B cell (primary cell): ENCODE measurements around the gene ARPC1A. TPM values are rescaled to one million over a fixed set of nuclear protein-coding genes. Genes with fewer than 3 reads are reported as not detected.

Source experiments
- ATAC-seq: fragments of 200-7000 bp; cut with Tn5 transposase; one replicate; pipeline ENCODE4 v1.10.0; 2021; ENCODE audit warnings: low read depth, mild to moderate bottlenecking, moderate number of reproducible peaks, moderate library complexity
- CTCF ChIA-PET: fragments of 350-600 bp; sonication (Branson Sonifier 250); formaldehyde crosslinking; loops from one replicate; lab custom pipeline; 2021; ENCODE audit warnings: antibody characterized with exemption, inconsistent platforms; lab: Charles Lee
- POLR2A ChIA-PET: fragments of 350-600 bp; sonication (Branson Sonifier 250); formaldehyde crosslinking; loops from one replicate; lab custom pipeline; 2021; ENCODE audit warnings: antibody characterized with exemption; lab: Charles Lee
- DNase-seq: peaks from one replicate; pipeline ENCODE4 v3.0.0; 2013
- H2AFZ ChIP-seq: 2 replicates; pipeline ENCODE4 v1.6.1; 2012; ENCODE audit warnings: mild to moderate bottlenecking, low read depth, low read length; ENCODE audit not compliant: insufficient read depth, poor library complexity, severe bottlenecking
- H3K27ac ChIP-seq, 2 donors: 1 replicate in 1 of 2; 2 replicates in 1 of 2; pipeline ENCODE4 v1.5.1; 2012 to 2013; ENCODE audit warnings: low read length in 2 of 2, mild to moderate bottlenecking in 2 of 2, moderate library complexity in 1 of 2
- H3K27me3 ChIP-seq, 4 experiments: fragments of 200-600 bp in 1 of 4; sonication (generic) in 1 of 4; replicated peaks in 1 of 4; 1 replicate in 2 of 4; 2 replicates in 2 of 4; pipeline versions ENCODE4 v1.6.1 to v1.7.0; 2013 to 2016; ENCODE audit warnings: low read length in 3 of 4, mild to moderate bottlenecking in 2 of 4, mixed read lengths in 1 of 4, moderate library complexity in 1 of 4; ENCODE audit not compliant: insufficient read depth in 4 of 4, control insufficient read depth in 3 of 4; ENCODE audit errors: control extremely low read depth in 1 of 4
- H3K36me3 ChIP-seq, 2 experiments: replicated peaks in 1 of 2; 1 replicate in 1 of 2; 2 replicates in 1 of 2; pipeline versions ENCODE4 v1.6.1 to v1.7.1; 2013; ENCODE audit warnings: low read length in 1 of 2; ENCODE audit not compliant: insufficient read depth in 2 of 2, control insufficient read depth in 1 of 2; ENCODE audit errors: control extremely low read depth in 1 of 2, extremely low read depth in 1 of 2
- H3K4me1 ChIP-seq, 2 donors: fragments of 200-600 bp in 1 of 2; sonication (generic) in 1 of 2; 1 replicate in 1 of 2; 2 replicates in 1 of 2; pipeline versions ENCODE4 v1.5.1 to v1.6.1; 2013 to 2017; ENCODE audit warnings: low read length in 2 of 2; ENCODE audit not compliant: control insufficient read depth in 2 of 2, insufficient read depth in 2 of 2
- H3K4me2 ChIP-seq: replicated peaks from 2 replicates; pipeline ENCODE3; 2012; ENCODE audit warnings: mild to moderate bottlenecking, low read depth, low read length; ENCODE audit not compliant: poor library complexity, severe bottlenecking
- H3K4me3 ChIP-seq, 5 experiments: fragments of 200-600 bp in 1 of 5; sonication (generic) in 1 of 5; 1 replicate in 3 of 5; 2 replicates in 2 of 5; pipeline versions ENCODE4 v1.5.1 to v1.7.0; 2011 to 2016; ENCODE audit warnings: low read length in 4 of 5, mild to moderate bottlenecking in 4 of 5, low read depth in 2 of 5, control low read depth in 1 of 5, moderate library complexity in 1 of 5; ENCODE audit not compliant: insufficient read depth in 1 of 5; ENCODE audit errors: control extremely low read depth in 1 of 5, extremely low read depth in 1 of 5
- H3K79me2 ChIP-seq: fragments of 200-600 bp; sonication (generic); one replicate; pipeline ENCODE4 v1.6.0; 2016; ENCODE audit warnings: low read length; ENCODE audit not compliant: control insufficient read depth, insufficient read depth
- H3K9ac ChIP-seq: fragments of 200-600 bp; sonication (generic); 2 replicates; pipeline ENCODE4 v1.6.1; 2017; ENCODE audit warnings: mild to moderate bottlenecking, low read length, moderate library complexity
- H3K9me3 ChIP-seq, 3 donors: one replicate each; pipeline versions ENCODE4 v1.6.1 to v1.7.1; 2013; ENCODE audit warnings: low read length in 2 of 3; ENCODE audit not compliant: control insufficient read depth in 2 of 3, insufficient read depth in 1 of 3; ENCODE audit errors: control extremely low read depth in 1 of 3
- H4K20me1 ChIP-seq: 2 replicates; pipeline ENCODE4 v1.6.0; 2012; ENCODE audit warnings: mild to moderate bottlenecking, low read length; ENCODE audit not compliant: insufficient read depth, control insufficient read depth, poor library complexity, severe bottlenecking
- H3K27ac Mint-ChIP-seq: one replicate; pipeline ENCODE4 v1.8.0; 2021; ENCODE audit warnings: mixed read lengths
- H3K27me3 Mint-ChIP-seq: one replicate; pipeline ENCODE4 v1.8.0; 2021; ENCODE audit warnings: mixed read lengths
- H3K4me1 Mint-ChIP-seq: one replicate; pipeline ENCODE4 v1.8.0; 2021; ENCODE audit warnings: mixed read lengths
- H3K4me3 Mint-ChIP-seq: one replicate; pipeline ENCODE4 v1.8.0; 2021; ENCODE audit warnings: mixed read lengths
- H3K9me3 Mint-ChIP-seq: one replicate; pipeline ENCODE4 v1.8.0; 2022; ENCODE audit warnings: mixed read lengths; ENCODE audit not compliant: insufficient read depth
- CTCF ChIP-seq: fragments of 200-600 bp; IDR thresholded peaks from one replicate; pipeline ENCODE4 v1.8.0; 2022; ENCODE audit warnings: antibody characterized with exemption, mild to moderate bottlenecking
- EZH2 ChIP-seq: IDR thresholded peaks from 2 replicates; pipeline ENCODE4 v1.6.1; 2012; ENCODE audit warnings: borderline replicate concordance, low read depth, mild to moderate bottlenecking, moderate library complexity, low read length; ENCODE audit not compliant: insufficient read depth, poor library complexity, severe bottlenecking
- WGBS: methylation state at CpG from one replicate; pipeline ENCODE4 v1.1.5; 2013; ENCODE audit warnings: missing lambda C conversion rate; ENCODE audit not compliant: insufficient coverage; 5-methylcytosine and 5-hydroxymethylcytosine counted together
- intact Hi-C: fragments of 100-400 bp; cut with micrococcal nuclease; formaldehyde crosslinking; loops from one replicate; pipeline ENCODE4 v1.10.0; 2022
- polyA plus RNA-seq: library from polyadenylated mRNA; depleted of rRNA; stranded (reverse); fragments of >200 nt; gene quantifications from 2 replicates; pipeline ENCODE4 v1.2.3, GENCODE V29; 2012
- total RNA-seq, 2 donors: library from RNA; stranded (reverse); fragments of 120-200 nt in 1 of 2; gene quantifications; 1 replicate in 1 of 2; 2 replicates in 1 of 2; pipeline versions ENCODE4 v1.2.3 to v1.2.4, GENCODE V29; 2013 to 2022

The ARPC1A gene
- total and polyA plus RNA-seq, 2 donors (not counting 1 experiment from before 2014, with no cell fraction given) = 41.7 to 45.5 TPM

- no peak overlapping the region for H3K4me2 ChIP-seq
- no peak overlapping the region for H2AFZ ChIP-seq
- ATAC-seq (no peak), DNase-seq (no peak)
- intact Hi-C loops = no loop called here
- Mint-ChIP-seq H3K4me3 (no peak overlapping the region), H3K4me1 (peaks cover 1% of the 10 kb centered on the region), H3K27me3 (no peaks in the 10 kb centered on the region), H3K27ac (no peak overlapping the region), H3K9me3 (no peaks in the 10 kb centered on the region)
- ChIA-PET POLR2A (no interaction called here), CTCF (interaction anchor here (0.7 to 5.6 kb wide), 7 partner anchors 20 to 72 kb away, joined by 3 to 38 read pairs (median 19); partner anchors contain the start of genes BUD31, CPSF4, PDAP1 and PTCD1)
- no peaks in the 10 kb centered on the region for H3K79me2 ChIP-seq
- 94% methylated on average over 10 of the region's 11 CpGs for WGBS
- H4K20me1 ChIP-seq = peaks cover 10% of the 10 kb centered on the region
- TF ChIP-seq CTCF (no peak), EZH2 (no peak)
- no peaks in the 10 kb centered on the region for H3K9me3 ChIP-seq
- H3K4me1 ChIP-seq = no peaks in the 10 kb centered on the region
- H3K27me3 ChIP-seq = no peaks in the 10 kb centered on the region
- H3K4me3 ChIP-seq = no peak overlapping the region
- H3K9ac ChIP-seq = no peak overlapping the region
- H3K27ac ChIP-seq = no peak overlapping the region
- H3K36me3 ChIP-seq = peaks cover 0 to 37% of the 10 kb centered on the region in 2 experiments
These were observed 40.9 kb downstream of the ARPC1A start for GRCh38 chr7:99366646-99367045.

GRCh38 chr7:99368750-99369389 is 43.2 kb downstream of the ARPC1A start:
- peaks cover 0 to 23% of the 10 kb centered on the region in 2 experiments for H3K36me3 ChIP-seq
- TF ChIP-seq EZH2 (no peak), CTCF (no peak)
- H3K9ac ChIP-seq = no peak overlapping the region
- no peaks in the 10 kb centered on the region for H3K9me3 ChIP-seq
- intact Hi-C loops = no loop called here
- H3K27ac ChIP-seq = no peak overlapping the region
- Mint-ChIP-seq H3K9me3 (no peaks in the 10 kb centered on the region), H3K27me3 (no peaks in the 10 kb centered on the region), H3K4me1 (peaks cover 4% of the 10 kb centered on the region), H3K4me3 (no peak overlapping the region), H3K27ac (no peak overlapping the region)
- ATAC-seq (no peak), DNase-seq (no peak)
- no peak overlapping the region for H3K4me2 ChIP-seq
- ChIA-PET POLR2A (interaction anchor here (0.7 kb wide), 1 partner anchor 917 kb away, joined by 4 read pairs; no protein-coding TSS in a partner anchor), CTCF (interaction anchor here (1.5 kb wide), 1 partner anchor 54 kb away, joined by 3 read pairs; no protein-coding TSS in a partner anchor)
- H3K79me2 ChIP-seq = peaks cover 11% of the 10 kb centered on the region
- peaks cover 20% of the 10 kb centered on the region for H4K20me1 ChIP-seq
- no peaks in the 10 kb centered on the region for H3K27me3 ChIP-seq
- no peak overlapping the region for H2AFZ ChIP-seq
- WGBS = 98% methylated on average over 8 of the region's 13 CpGs
- peaks cover 3% of the 10 kb centered on the region in 2 donors for H3K4me1 ChIP-seq
- no peak overlapping the region for H3K4me3 ChIP-seq
